Embryonic facial prominence (tissue), 1 donor: ENCODE results near the gene TRIM44.
"Not testable (repeated sequence)": the region's sequence is repeated elsewhere in the genome, so short reads cannot be mapped to it uniquely, and the experiment has no call there.

Experiments used
- DNase-seq: peaks from one replicate; pipeline ENCODE4 v3.0.0-alpha.2; 2016; ENCODE audit errors: extremely low spot score

TRIM44 gene

DNA sequence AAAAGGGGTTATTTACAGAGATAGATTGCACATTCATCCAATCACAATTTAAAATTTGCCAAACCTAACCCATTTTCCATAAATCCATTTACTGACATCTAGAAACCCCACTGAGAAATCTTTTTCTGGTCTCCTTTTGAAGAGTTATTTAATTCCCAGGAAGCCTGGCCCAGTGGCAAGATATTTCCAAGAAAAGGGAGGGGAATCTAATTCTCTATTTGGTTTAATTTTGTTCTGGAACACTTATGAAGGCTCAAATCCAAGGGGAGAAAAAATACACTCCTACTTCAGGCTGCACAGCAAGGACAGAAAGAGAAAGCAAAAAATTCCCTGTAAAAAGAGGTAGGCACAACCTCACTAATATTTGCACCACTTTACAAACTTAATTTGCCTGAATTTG, 193.1 kb downstream of the TRIM44 start:
- no peak for DNase-seq

- DNase-seq = no peak
These were observed 193.7 kb downstream of the TRIM44 start for GRCh38 chr11:35856259-35856658.

GRCh38 chr11:35856756-35857155, 194.2 kb downstream of the TRIM44 start:
- no peak for DNase-seq

GRCh38 chr11:35857922-35858321, 195.3 kb downstream of the TRIM44 start:
- DNase-seq = no peak

DNA sequence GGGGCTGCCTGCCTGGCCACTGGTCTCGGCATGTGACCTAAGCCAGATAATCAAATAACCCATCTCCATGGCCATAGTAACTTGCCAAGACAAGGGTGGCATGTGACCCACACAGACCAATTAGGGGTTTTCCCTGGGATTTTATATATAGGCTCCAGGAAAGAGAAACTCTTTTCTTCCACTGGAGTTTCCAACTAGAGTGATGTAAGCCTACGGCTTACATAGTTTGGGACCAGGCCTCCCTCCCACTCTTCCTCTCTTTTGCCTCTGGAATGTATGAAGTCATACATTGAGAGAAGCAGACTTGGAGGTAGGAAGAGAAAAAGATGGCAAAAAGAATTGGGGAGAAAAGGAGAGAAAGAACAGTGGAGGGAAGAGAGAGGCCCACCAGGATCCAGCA, 196.7 kb downstream of the TRIM44 start:
- DNase-seq = no peak

- DNase-seq = not testable (repeated sequence)
These were observed 197.6 kb downstream of the TRIM44 start for GRCh38 chr11:35860194-35860593.

GRCh38 chr11:35861191-35861590, 198.6 kb downstream of the TRIM44 start:
- no peak for DNase-seq

DNA sequence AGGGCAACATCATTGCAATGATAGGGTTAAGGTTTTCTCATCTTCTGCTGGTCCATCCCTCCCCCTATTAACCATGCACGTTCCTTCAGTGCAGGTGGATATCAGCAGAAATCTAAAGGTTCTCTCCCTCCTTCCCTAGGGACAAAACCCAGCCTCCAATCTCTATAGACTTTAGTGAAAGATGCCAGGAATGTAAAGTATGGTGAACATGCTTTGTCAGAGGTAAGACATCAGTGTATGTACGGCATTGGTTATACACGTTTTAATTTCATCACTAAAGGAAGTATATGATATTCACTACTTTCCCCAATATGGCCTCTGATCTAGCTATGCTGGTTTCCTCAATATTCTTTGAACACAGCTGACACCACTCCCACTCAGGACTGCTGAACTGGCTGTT, 200.1 kb downstream of the TRIM44 start:
- no peak for DNase-seq

- DNase-seq = no peak
These were observed 201.6 kb downstream of the TRIM44 start for GRCh38 chr11:35864131-35864530.

- no peak for DNase-seq
These were observed 204.0 kb downstream of the TRIM44 start for GRCh38 chr11:35866601-35867000.
